Amniotic epithelial cell (primary cell): ENCODE measurements around the gene FXYD2.

Experiments used
- DNase-seq: peaks from one replicate; pipeline ENCODE4 v3.0.0-alpha.2; 2010; ENCODE audit warnings: low read depth

Gene FXYD2

GRCh38 chr11:117835576-117835975, 11.0 kb upstream of the FXYD2 start:
- no peak for DNase-seq

DNA sequence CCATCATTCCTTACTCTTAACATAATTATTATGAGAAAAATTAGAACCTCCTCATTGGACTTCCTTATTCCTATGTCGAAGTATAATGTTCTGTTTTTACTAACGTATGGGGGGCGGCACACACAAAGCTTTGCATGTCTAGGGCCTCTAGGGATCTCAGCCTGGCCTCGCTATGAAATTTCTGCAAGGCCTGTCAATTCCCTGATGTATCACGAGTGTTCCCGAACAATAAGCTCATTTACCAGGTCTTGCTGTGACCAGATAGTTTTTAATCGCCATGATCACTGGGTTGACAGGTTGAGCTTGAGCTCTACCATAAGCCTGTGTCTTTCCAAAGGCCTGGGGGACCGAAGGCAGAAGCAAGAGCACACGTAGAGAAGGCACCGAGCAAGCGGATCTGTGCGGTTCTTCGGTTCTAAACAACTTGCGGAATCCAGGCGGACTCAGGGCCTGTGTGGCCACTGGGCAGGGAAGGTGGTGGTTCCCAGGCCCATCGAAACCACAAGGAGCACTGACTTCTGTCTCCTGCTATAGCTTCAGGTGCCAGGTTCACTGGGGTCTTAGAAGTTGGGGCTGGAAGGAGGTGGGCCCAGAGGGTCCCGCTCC, 10.4 kb upstream of the FXYD2 start:
- DNase-seq, result no peak

DNA sequence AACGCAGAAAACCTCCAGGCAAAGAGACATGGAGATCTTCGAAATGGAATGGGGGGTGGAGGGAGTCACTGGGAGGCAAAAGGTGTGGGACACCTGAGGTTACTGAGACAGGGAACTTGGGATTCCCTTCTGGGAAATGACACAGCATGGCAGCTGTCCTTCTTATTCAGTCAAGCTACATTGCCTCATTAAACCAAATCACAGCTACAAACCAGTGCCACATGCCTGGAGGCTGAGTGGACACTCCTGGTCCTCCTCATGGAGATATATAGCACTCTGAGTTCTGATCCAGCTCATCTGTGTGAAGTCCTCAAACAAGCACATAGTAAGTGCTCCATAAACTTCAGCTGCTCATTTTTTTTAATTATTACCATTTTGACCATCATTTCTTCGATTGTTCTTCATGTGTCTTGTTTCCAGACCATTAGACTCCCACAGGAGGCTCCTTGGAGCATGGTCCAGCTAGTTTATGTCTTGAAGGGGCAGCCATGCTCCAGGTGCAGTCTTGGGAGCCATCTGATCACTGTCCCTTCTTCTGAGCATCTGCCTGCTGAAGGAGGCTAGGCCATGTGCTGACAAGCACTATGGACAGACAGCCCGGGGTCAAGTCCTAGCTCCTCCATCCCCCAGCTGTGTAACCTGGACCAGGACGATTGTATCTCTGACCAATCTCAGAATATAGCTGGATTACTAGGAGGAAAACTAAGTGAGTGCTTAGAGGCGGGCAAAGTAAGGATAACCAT, 9.7 kb upstream of the FXYD2 start:
- DNase-seq, result no peak

DNA sequence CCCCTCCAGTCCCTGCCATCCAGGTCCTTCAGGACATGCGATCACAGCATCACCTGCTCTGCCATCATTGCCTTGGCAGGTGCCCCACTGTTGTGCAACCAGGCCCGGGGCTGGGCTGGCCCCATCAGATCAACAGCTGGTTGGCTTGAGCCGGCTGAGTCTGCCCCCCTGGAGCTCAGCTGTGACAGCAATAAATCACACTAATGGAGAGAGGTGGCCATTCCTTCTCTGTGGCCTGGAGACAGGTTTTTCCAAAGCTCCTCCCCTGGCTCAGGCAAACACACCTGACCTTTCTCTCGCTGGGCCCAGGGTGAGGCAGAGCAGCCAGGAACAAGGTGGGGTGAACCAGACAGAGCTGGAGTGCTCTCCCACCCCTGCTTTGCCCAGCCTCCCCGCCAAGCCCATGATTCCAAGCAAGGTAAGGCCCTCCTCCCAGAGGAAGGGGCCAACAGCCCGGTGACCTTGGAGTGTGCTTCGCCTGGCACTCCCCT, 8.9 kb upstream of the FXYD2 start:
- DNase-seq, result no peak

DNA sequence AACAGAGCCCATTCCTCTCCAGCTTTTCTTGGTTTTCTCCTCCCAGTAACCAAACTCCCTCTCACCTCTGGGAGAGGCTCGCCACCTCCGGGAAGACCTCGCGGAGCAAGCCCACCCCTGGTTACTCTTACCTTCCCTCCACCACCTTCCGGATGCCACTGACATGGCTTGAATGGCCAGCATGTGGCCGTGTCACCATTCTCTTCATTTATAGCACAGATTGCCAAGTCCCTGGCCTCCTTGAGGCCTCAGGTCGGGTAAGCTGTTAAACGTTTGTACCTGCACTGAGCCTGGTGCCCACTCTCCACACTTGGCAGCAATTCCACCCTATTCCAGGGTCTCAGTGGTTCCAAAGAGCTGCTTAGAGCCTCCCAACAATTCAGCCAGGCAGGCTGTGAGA, 8.0 kb upstream of the FXYD2 start:
- DNase-seq, result no peak

GRCh38 chr11:117831661-117832415, 7.3 kb upstream of the FXYD2 start:
- no peak for DNase-seq

DNA sequence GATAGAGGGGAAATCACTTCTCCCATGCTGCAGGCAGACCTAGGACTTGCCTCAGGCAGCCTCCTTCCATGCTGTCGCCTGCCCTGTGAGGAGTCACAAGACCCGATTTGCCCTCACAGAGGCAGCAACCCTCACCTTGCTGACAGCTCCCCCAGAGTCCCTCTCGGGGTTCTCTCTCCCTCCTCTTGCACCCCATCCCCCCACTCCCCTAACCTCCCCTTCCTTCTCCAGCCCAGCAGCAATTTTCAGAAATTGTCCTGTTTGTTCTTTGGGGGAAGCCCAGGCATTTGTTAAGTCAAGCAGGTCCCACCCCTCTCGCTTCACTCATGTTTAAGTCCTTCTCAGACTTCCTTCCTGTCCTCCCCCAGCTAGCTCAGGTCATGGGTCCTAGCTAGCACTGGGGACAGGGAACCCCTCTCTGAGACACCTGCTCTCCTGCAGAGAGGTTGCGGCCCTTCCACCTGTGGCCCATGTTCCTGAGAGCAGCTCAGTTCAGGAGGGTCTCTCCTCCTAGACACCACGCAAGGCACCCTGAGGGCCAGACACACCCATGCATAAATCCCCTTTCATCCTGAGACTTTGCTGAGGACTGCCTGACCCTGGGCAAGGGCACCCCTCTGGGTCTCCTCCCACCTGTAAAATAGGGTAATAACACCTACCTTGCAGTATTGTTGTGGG, 6.3 kb upstream of the FXYD2 start:
- DNase-seq, result no peak

DNA sequence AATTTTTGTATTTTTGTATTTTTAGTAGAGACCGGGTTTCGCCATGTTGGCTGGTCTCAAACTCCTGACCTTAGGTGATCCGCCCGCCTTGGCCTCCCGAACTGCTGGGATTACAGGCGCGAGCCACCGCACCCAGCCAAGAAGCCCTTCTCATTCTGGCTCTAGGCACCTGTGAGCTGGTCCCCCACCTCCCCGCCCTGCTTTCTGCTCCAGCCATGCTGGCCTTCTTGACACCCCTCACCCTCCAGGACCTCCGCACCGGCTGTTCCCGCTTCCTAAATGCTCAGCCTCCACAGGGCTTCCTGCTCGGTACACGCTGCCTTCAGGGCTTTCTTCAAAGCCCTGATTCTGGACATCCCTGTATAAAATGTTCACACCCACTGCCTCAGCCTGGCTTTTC, 5.5 kb upstream of the FXYD2 start:
- no peak for DNase-seq

DNA sequence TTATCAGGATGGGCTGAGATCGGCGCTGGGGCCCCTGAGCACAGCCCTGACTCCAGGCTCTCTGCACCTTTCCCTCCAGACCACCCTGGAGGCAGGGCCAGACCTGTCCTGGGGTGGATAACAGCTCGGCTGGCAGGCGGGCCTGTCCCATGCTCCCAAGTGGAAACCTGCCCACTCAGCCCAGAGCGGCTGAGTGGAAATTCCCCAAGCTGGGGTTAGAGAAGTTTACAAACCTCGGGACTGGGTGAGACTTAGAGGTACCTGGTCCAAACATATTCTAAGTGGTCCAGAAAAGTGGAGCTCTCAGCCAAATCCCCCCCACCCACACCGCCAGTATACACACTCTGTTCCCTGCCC, 4.8 kb upstream of the FXYD2 start:
- DNase-seq, result no peak

GRCh38 chr11:117828611-117829368, 4.2 kb upstream of the FXYD2 start:
- peak; percentile 36 for DNase-seq

DNA sequence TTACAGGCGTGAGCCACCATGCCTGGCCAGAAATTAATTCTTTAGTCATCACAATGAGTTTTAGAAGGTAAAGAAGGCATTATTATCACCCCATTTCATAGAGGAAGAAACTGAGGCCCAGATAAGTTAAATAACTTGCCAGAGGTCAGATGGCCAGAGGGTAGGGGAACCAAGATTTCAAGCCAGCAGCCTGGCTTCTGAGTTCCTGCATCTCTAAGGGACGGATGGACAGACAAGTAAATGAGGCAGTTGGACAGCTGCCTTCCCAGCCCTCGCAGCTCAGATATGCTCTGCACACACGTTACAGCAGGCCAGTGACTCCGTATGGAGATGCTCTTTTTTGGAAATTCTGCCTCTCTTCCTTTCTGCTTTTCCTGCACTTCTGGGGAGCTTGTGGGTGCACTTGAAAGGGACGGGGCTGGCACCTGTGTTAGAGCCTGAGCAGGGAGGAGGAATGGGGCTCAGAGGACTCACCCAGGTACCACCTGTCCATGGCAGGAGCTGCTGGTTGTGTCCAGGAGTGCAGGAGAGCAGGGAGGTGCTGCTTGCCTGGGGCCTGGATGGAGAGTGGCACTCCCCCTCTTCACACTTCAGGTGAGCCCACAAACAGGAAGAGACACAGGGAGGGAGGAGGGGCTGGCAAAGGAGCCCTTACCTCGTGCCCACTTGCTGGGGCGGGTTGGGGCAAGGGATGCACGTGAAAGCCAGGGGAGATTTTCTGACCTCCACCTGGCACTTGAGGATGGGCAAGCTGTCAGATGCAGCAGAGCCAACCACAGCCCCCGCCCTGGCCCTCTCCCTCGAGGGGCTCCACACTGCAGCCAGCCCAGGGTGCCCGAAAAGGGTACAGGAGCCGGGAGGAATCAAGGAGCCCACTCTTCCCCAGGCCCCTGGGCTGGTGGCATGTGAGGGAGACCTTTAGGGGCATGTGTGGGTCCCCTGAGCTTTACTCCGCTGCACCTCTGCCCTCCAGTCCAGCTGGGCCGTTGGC, 3.3 kb upstream of the FXYD2 start:
- DNase-seq, result no peak

GRCh38 chr11:117826832-117827231, 2.3 kb upstream of the FXYD2 start:
- no peak for DNase-seq

GRCh38 chr11:117826190-117826570, 1.6 kb upstream of the FXYD2 start:
- DNase-seq, result no peak

DNA sequence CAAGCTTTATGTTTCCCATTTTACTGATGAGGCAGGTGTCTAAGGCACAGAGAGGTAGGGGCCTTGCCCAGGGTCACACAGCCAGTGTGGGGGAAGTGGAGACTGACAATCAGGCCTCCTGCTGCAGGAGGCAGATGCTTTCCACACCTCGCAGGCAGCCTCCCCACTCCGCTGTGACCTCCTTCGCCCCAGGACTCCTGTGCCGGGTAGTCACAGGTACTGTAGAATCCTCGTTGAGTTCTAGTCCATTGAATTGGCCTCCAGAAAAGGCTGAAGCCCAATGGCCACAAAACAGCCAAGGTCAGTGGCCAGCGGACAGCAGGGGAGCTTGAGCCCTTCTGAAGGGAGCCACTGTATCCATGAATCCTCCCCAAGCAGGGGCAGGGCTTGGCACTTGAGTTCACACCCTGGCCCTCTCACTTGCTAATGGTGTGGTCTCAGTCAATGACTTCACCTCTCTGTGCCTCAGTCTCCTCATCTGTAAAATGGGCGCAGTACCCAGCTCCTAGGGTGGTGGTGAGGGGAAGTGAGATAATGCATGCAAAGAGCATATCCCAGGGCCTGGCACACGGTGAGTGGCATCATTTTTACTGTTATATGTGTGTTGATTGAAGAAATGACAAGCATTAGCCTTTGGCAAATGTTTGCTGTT, 1.1 kb upstream of the FXYD2 start:
- DNase-seq, result no peak

GRCh38 chr11:117823946-117824420, 561 bp downstream of the FXYD2 start:
- DNase-seq, result no peak

DNA sequence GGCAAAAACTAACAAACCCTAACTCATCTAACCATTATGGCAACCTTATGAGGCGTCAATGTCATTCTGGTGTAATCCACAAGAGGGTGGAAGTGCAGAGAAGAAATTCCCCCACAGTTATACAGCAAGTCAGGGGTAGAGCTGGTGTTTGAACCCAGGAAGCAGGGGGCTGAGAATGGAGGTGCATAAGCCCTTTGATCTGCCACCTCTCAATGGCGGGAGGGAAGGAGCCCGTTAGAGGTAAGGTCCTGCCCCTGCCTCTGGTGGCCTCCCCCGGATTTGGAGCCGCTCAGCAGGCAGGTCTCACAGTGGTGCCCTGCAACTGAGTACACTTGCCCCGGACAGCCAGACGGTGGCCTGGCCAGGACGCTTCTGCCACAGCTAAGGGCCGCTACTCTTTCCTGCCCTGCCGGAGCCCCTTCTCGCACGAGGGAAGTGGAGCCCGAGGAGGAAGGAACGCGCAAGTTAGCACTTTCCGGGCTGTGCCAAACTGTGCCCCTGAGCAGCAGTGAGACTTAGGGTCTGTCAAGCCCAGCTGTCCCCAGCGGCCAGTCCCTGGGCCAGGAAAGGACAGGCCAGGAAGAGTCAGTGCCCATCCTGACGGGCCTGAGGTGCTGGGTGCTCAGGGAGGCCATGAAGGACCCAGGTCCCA, 1.1 kb downstream of the FXYD2 start:
- DNase-seq, result no peak

DNA sequence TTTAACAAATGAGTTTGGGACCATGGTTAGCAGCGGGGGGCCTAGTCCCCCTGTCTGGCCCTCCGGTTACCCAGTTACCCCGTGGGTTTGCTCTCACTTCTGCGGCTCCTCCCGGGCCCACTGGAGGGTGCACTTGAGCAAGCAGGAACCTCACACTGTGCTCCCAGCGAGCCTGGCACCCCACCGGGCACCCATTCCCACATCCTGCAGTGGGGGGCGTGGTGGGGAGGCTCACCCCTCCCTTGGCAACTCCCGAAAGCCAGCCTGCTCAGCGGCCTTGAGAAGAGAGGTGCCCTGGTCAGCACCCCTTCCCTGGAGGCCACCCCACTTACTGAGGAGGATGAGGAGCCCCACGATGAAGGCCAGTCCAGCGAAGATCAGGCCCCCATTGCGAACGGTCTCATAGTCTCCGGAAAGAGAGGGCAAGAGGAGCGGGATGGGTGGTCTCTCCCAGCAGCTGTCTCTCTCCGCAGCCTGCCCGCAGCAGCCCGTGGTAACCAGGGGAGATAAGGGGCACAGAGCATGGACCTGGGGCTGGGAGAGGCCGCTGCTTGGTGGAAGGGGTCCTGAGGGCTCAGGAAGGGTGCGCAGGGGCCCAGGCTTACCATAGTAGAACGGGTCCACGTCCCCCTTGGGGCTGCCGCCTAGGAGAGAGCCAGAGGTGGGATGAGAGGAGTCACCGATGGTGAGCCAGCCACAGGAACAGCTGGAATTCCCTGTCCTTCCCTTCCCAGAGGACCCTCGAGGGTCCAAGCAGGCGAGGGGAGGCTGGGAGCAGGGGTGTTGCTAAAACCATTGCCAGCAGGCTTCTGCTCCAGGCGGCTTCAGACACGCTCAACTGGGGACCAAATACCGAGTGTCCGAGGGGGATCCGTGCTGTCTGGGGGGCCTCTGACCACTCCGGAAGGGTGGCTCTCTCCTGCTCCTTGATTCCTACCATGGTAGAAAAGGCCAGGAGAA, 2.2 kb downstream of the FXYD2 start:
- no peak for DNase-seq

DNA sequence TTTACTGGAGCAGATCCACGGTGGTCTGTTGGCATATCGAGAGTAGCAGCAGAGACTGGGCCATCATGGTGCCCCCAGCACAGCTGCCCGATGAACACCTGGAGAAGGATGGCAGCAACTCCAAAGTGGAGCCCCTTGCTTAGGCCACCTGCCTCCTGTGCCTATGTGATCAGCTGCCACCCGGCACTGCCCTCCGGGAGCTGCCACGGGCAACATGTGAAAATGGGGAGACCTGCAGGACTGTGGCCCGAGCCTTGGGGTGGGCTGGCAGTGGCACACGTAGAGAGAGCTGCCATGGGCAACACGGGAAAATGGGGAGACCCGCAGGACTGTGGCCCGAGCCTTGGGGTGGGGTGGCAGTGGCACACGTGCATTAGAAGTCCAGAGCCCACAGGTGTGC, 3.1 kb downstream of the FXYD2 start:
- DNase-seq, result no peak
